A673 (cell line): ENCODE measurements around the gene RAD23A. TPM values are rescaled to one million over a fixed set of nuclear protein-coding genes. Genes with fewer than 3 reads are reported as not detected.
A peak's percentile ranks its signal among the peaks of the same experiment; 100 is the strongest.

ENCODE experiments used
- BruUV-seq: library from RNA; stranded (reverse); fragments of 400-500 nt; replicated peaks from 2 replicates; lab custom pipeline; 2021; lab: Mats Ljungman, UMichigan
- CTCF ChIA-PET: fragments of 300-600 bp; sonication (Branson Sonifier 250); formaldehyde crosslinking; loops from one replicate; lab custom pipeline; 2022; ENCODE audit warnings: antibody characterized with exemption; lab: Charles Lee
- POLR2A ChIA-PET: fragments of 300-600 bp; sonication (Branson Sonifier 250); formaldehyde crosslinking; loops from one replicate; lab custom pipeline; 2022; ENCODE audit warnings: antibody characterized with exemption; ENCODE audit not compliant: low non-redundant PET; lab: Charles Lee
- DNase-seq: peaks from one replicate; pipeline ENCODE4 v3.0.0-alpha.2; 2015; ENCODE audit warnings: low spot score
- H3K27ac ChIP-seq: fragments of 200-600 bp; sonication (generic); 2 replicates; pipeline ENCODE4 v1.5.1; 2016; ENCODE audit warnings: mixed run types, low read depth, mild to moderate bottlenecking, mixed read lengths, antibody characterized with exemption, low read length; ENCODE audit not compliant: poor library complexity, severe bottlenecking
- H3K27me3 ChIP-seq: fragments of 200-600 bp; sonication (generic); replicated peaks from 2 replicates; pipeline ENCODE4 v1.6.1; 2017; ENCODE audit warnings: mixed run types, low read depth, mild to moderate bottlenecking, mixed read lengths, antibody characterized with exemption, low read length; ENCODE audit not compliant: insufficient read depth, poor library complexity
- H3K36me3 ChIP-seq: fragments of 200-600 bp; sonication (generic); 2 replicates; pipeline ENCODE4 v1.6.1; 2016; ENCODE audit warnings: mixed run types, mild to moderate bottlenecking, mixed read lengths, antibody characterized with exemption, low read length; ENCODE audit not compliant: insufficient read depth, poor library complexity, severe bottlenecking
- H3K4me1 ChIP-seq: fragments of 200-600 bp; sonication (generic); 2 replicates; pipeline ENCODE4 v1.6.1; 2017; ENCODE audit warnings: mixed run types, mild to moderate bottlenecking, mixed read lengths, antibody characterized with exemption, low read length; ENCODE audit not compliant: insufficient read depth, poor library complexity, severe bottlenecking
- H3K4me3 ChIP-seq: fragments of 200-600 bp; sonication (generic); 2 replicates; pipeline ENCODE4 v1.5.1; 2016; ENCODE audit warnings: low read depth, mixed run types, mild to moderate bottlenecking, mixed read lengths, low read length; ENCODE audit not compliant: poor library complexity, severe bottlenecking
- H3K9me3 ChIP-seq: fragments of 200-600 bp; sonication (generic); 2 replicates; pipeline ENCODE4 v1.6.1; 2016; ENCODE audit warnings: mixed run types, low read depth, mild to moderate bottlenecking, mixed read lengths, antibody characterized with exemption, low read length; ENCODE audit not compliant: poor library complexity, severe bottlenecking
- CTCF ChIP-seq: fragments of 300-800, 200-600 bp; sonication (generic); conservative IDR thresholded peaks from 2 replicates; pipeline ENCODE4 v1.5.1; 2017; ENCODE audit warnings: low read depth, mild to moderate bottlenecking, antibody characterized with exemption, low read length, moderate library complexity, mixed read lengths
- EZH2 ChIP-seq: fragments of 200-600 bp; sonication (generic); IDR thresholded peaks from 2 replicates; pipeline ENCODE4 v1.6.1; 2017; ENCODE audit warnings: borderline replicate concordance, low read depth, mild to moderate bottlenecking, mixed read lengths, antibody characterized with exemption, low read length; ENCODE audit not compliant: poor library complexity, severe bottlenecking
- intact Hi-C: fragments of 100-400 bp; cut with micrococcal nuclease; formaldehyde crosslinking; loops from one replicate; pipeline ENCODE4 v1.10.0; 2022; ENCODE audit not compliant: unreplicated experiment
- total RNA-seq: library from RNA; stranded (reverse); gene quantifications from 2 replicates; pipeline ENCODE4 v1.2.3, GENCODE V29; 2021

The RAD23A gene
- total RNA-seq, 1 experiment from 2014 or later: 183 TPM

- DNase-seq: no peak
- Histone ChIP-seq H3K4me1 (peaks cover 6% of the 10 kb centered on the region), H3K9me3 (no peaks in the 10 kb centered on the region), H3K27me3 (no peaks in the 10 kb centered on the region), H3K27ac (no peak overlapping the region), H3K4me3 (no peak overlapping the region), H3K36me3 (no peaks in the 10 kb centered on the region)
- TF ChIP-seq CTCF: no peak
- intact Hi-C loops: loop anchor here (1.0 kb wide), 2 partner anchors 79 to 111 kb away; no protein-coding TSS in a partner anchor
- ChIA-PET POLR2A (no interaction called here), CTCF (interaction anchor here (1.5 kb wide), 1 partner anchor 111 kb away, joined by 7 read pairs; no protein-coding TSS in a partner anchor)
- no TSS peak for BruUV-seq
These were observed 37.0 kb downstream of the RAD23A start for GRCh38 chr19:12982648-12983047.

GRCh38 chr19:12983091-12983490 is 37.4 kb downstream of the RAD23A start:
- H3K36me3 ChIP-seq: no peaks in the 10 kb centered on the region
- peak overlapping the region; percentile 48 for H3K4me3 ChIP-seq
- peaks cover 6% of the 10 kb centered on the region for H3K4me1 ChIP-seq
- BruUV-seq: no TSS peak
- CTCF ChIA-PET: interaction anchor here (1.0 to 2.1 kb wide), 3 partner anchors 30 to 111 kb away, joined by 4 to 14 read pairs (median 7); no protein-coding TSS in a partner anchor
- DNase-seq: no peak
- H3K27ac ChIP-seq: no peak overlapping the region
- POLR2A ChIA-PET: no interaction called here
- intact Hi-C loops: loop anchor here (1.0 kb wide), 2 partner anchors 78 to 110 kb away; no protein-coding TSS in a partner anchor
- no peak for TF ChIP-seq EZH2
- no peak for TF ChIP-seq CTCF
- H3K27me3 ChIP-seq: no peaks in the 10 kb centered on the region
- H3K9me3 ChIP-seq: no peaks in the 10 kb centered on the region

GRCh38 chr19:12983542-12984142 is 38.0 kb downstream of the RAD23A start:
- DNase-seq: peak; percentile 85
- Histone ChIP-seq H3K4me1 (peaks cover 6% of the 10 kb centered on the region), H3K27ac (no peak overlapping the region), H3K27me3 (no peaks in the 10 kb centered on the region), H3K4me3 (peak overlapping the region; percentile 48), H3K36me3 (no peaks in the 10 kb centered on the region), H3K9me3 (no peaks in the 10 kb centered on the region)
- ChIA-PET POLR2A (no interaction called here), CTCF (interaction anchor here (0.6 to 2.1 kb wide), 5 partner anchors 30 to 184 kb away, joined by 3 to 14 read pairs (median 4); no protein-coding TSS in a partner anchor)
- TF ChIP-seq CTCF (peak; percentile 87), EZH2 (no peak)
- no TSS peak for BruUV-seq
- intact Hi-C loops: loop anchor here (1.0 kb wide), 2 partner anchors 78 to 110 kb away; no protein-coding TSS in a partner anchor
